Astrocyte (in vitro differentiated cells and primary cell): ENCODE results near the gene CPXM2. TPM values are rescaled to one million over a fixed set of nuclear protein-coding genes. Genes with fewer than 3 reads are reported as not detected.

Source experiments
- DNase-seq: peaks from one replicate; pipeline ENCODE4 v3.0.0-alpha.2; 2010; ENCODE audit warnings: low read depth
- FAIRE-seq: peaks from 2 replicates; lab custom pipeline; 2011; peaks lifted over from hg19 to GRCh38; lab: Jason Lieb, UNC
- H2AFZ ChIP-seq: 2 replicates; pipeline ENCODE4 v1.6.0; 2012; ENCODE audit warnings: low read depth, low read length, inconsistent platforms
- H3K27ac ChIP-seq: 2 replicates; pipeline ENCODE4 v1.5.1; 2011; ENCODE audit warnings: low read depth, low read length, inconsistent platforms
- H3K27me3 ChIP-seq: 2 replicates; pipeline ENCODE4 v1.6.0; 2011; ENCODE audit warnings: low read length, inconsistent platforms; ENCODE audit not compliant: insufficient read depth
- H3K36me3 ChIP-seq: 2 replicates; pipeline ENCODE4 v1.5.1; 2011; ENCODE audit warnings: low read length, inconsistent platforms; ENCODE audit not compliant: insufficient read depth
- H3K4me1 ChIP-seq: 2 replicates; pipeline ENCODE4 v1.5.1; 2011; ENCODE audit warnings: low read length, inconsistent platforms; ENCODE audit not compliant: insufficient read depth
- H3K4me2 ChIP-seq: 2 replicates; pipeline ENCODE4 v1.6.0; 2012; ENCODE audit warnings: low read length, inconsistent platforms
- H3K4me3 ChIP-seq: 2 replicates; pipeline ENCODE4 v1.5.1; 2011; ENCODE audit warnings: low read depth, mild to moderate bottlenecking, low read length, inconsistent platforms; ENCODE audit not compliant: insufficient read depth
- H3K79me2 ChIP-seq: 2 replicates; pipeline ENCODE4 v1.6.0; 2012; ENCODE audit warnings: mild to moderate bottlenecking, low read length, inconsistent platforms; ENCODE audit not compliant: insufficient read depth
- H3K9ac ChIP-seq: 2 replicates; pipeline ENCODE4 v1.6.0; 2012; ENCODE audit warnings: mild to moderate bottlenecking, low read length, inconsistent platforms
- H3K9me3 ChIP-seq: 2 replicates; pipeline ENCODE4 v1.5.1; 2012; ENCODE audit warnings: low read depth, mild to moderate bottlenecking, low read length, inconsistent platforms; ENCODE audit not compliant: insufficient read depth
- H4K20me1 ChIP-seq: 2 replicates; pipeline ENCODE4 v1.6.0; 2012; ENCODE audit warnings: low read length, inconsistent platforms; ENCODE audit not compliant: insufficient read depth
- H3K27ac Mint-ChIP-seq: one replicate; pipeline ENCODE4 v1.8.0; 2021; ENCODE audit warnings: mild to moderate bottlenecking, mixed read lengths; ENCODE audit not compliant: unreplicated experiment
- H3K27me3 Mint-ChIP-seq: one replicate; pipeline ENCODE4 v1.8.0; 2021; ENCODE audit warnings: low read depth, mixed read lengths; ENCODE audit not compliant: unreplicated experiment
- H3K36me3 Mint-ChIP-seq: one replicate; pipeline ENCODE4 v1.8.0; 2021; ENCODE audit warnings: low read depth, mixed read lengths; ENCODE audit not compliant: unreplicated experiment
- H3K4me1 Mint-ChIP-seq: one replicate; pipeline ENCODE4 v1.8.0; 2021; ENCODE audit warnings: low read depth, mixed read lengths; ENCODE audit not compliant: unreplicated experiment
- H3K4me3 Mint-ChIP-seq: one replicate; pipeline ENCODE4 v1.8.0; 2021; ENCODE audit warnings: mild to moderate bottlenecking, moderate library complexity, mixed read lengths; ENCODE audit not compliant: unreplicated experiment
- H3K9me3 Mint-ChIP-seq: one replicate; pipeline ENCODE4 v1.8.0; 2021; ENCODE audit warnings: mild to moderate bottlenecking, mixed read lengths; ENCODE audit not compliant: unreplicated experiment
- CTCF ChIP-seq: IDR thresholded peaks from 2 replicates; pipeline ENCODE4 v1.5.1; 2011; ENCODE audit warnings: low read depth, mild to moderate bottlenecking, inconsistent platforms, low read length, moderate library complexity; ENCODE audit not compliant: insufficient read depth
- EZH2 ChIP-seq: IDR thresholded peaks from 2 replicates; pipeline ENCODE4 v1.6.1; 2012; ENCODE audit warnings: mild to moderate bottlenecking, low read length, inconsistent platforms; ENCODE audit not compliant: insufficient read depth
- total RNA-seq: library from RNA; stranded (reverse); gene quantifications from 2 replicates; pipeline ENCODE4 v1.2.1, GENCODE V29; 2021

CPXM2 gene
- total RNA-seq, 1 donor from 2014 or later, result 5.2 TPM

GRCh38 chr10:123804716-123805115 is 86.9 kb downstream of the CPXM2 start:
- no peak overlapping the region for H3K9ac ChIP-seq
- H3K79me2 ChIP-seq, result no peaks in the 10 kb centered on the region
- H3K27ac Mint-ChIP-seq, result no peak overlapping the region
- H3K9me3 Mint-ChIP-seq, result no peaks in the 10 kb centered on the region
- no peak overlapping the region for H3K4me3 Mint-ChIP-seq
- no peaks in the 10 kb centered on the region for H3K36me3 ChIP-seq
- H3K27me3 Mint-ChIP-seq, result no peaks in the 10 kb centered on the region
- H3K27me3 ChIP-seq, result no peaks in the 10 kb centered on the region
- no peak overlapping the region for H3K4me3 ChIP-seq
- H2AFZ ChIP-seq, result no peak overlapping the region
- no peak overlapping the region for H3K4me2 ChIP-seq
- H3K9me3 ChIP-seq, result no peaks in the 10 kb centered on the region
- no peaks in the 10 kb centered on the region for H3K4me1 ChIP-seq
- peak; percentile 1 for DNase-seq
- TF ChIP-seq EZH2, result no peak
- no peak for TF ChIP-seq CTCF
- H4K20me1 ChIP-seq, result no peaks in the 10 kb centered on the region
- peak; percentile 17 for FAIRE-seq
- peaks cover 38% of the 10 kb centered on the region for H3K4me1 Mint-ChIP-seq
- no peak overlapping the region for H3K27ac ChIP-seq
- no peaks in the 10 kb centered on the region for H3K36me3 Mint-ChIP-seq

GRCh38 chr10:123800821-123801220 is 90.8 kb downstream of the CPXM2 start:
- FAIRE-seq (no peak), DNase-seq (no peak)
- no peaks in the 10 kb centered on the region for H4K20me1 ChIP-seq
- Mint-ChIP-seq H3K4me1 (peaks cover 36% of the 10 kb centered on the region), H3K36me3 (no peaks in the 10 kb centered on the region), H3K9me3 (peaks cover 2% of the 10 kb centered on the region), H3K4me3 (no peak overlapping the region), H3K27me3 (no peaks in the 10 kb centered on the region), H3K27ac (peak overlapping the region; percentile 82)
- H3K79me2 ChIP-seq, result no peaks in the 10 kb centered on the region
- H3K27ac ChIP-seq, result no peak overlapping the region
- TF ChIP-seq EZH2 (no peak), CTCF (no peak)
- no peaks in the 10 kb centered on the region for H3K36me3 ChIP-seq
- H3K4me1 ChIP-seq, result no peaks in the 10 kb centered on the region
- H3K27me3 ChIP-seq, result no peaks in the 10 kb centered on the region
- no peak overlapping the region for H3K4me2 ChIP-seq
- no peak overlapping the region for H2AFZ ChIP-seq
- H3K4me3 ChIP-seq, result no peak overlapping the region
- no peaks in the 10 kb centered on the region for H3K9me3 ChIP-seq
- no peak overlapping the region for H3K9ac ChIP-seq

GRCh38 chr10:123800289-123800688 is 91.3 kb downstream of the CPXM2 start:
- Mint-ChIP-seq H3K27ac (peak overlapping the region; percentile 82), H3K9me3 (peaks cover 2% of the 10 kb centered on the region), H3K4me3 (peak overlapping the region; percentile 50), H3K27me3 (no peaks in the 10 kb centered on the region), H3K4me1 (peaks cover 39% of the 10 kb centered on the region), H3K36me3 (no peaks in the 10 kb centered on the region)
- Histone ChIP-seq H3K4me3 (no peak overlapping the region), H4K20me1 (no peaks in the 10 kb centered on the region), H3K4me2 (no peak overlapping the region), H3K36me3 (no peaks in the 10 kb centered on the region), H3K27ac (no peak overlapping the region), H3K4me1 (no peaks in the 10 kb centered on the region), H3K9ac (no peak overlapping the region), H3K27me3 (no peaks in the 10 kb centered on the region), H2AFZ (no peak overlapping the region), H3K79me2 (no peaks in the 10 kb centered on the region), H3K9me3 (no peaks in the 10 kb centered on the region)
- FAIRE-seq (peak; percentile 17), DNase-seq (peak; percentile 15)
- TF ChIP-seq EZH2 (no peak), CTCF (no peak)
